Astrocyte (in vitro differentiated cells and primary cell): ENCODE measurements around the gene CLEC19A. TPM values are rescaled to one million over a fixed set of nuclear protein-coding genes. Genes with fewer than 3 reads are reported as not detected.

Experiments used
- DNase-seq: peaks from one replicate; pipeline ENCODE4 v3.0.0-alpha.2; 2010; ENCODE audit warnings: low read depth
- FAIRE-seq: peaks from 2 replicates; lab custom pipeline; 2011; peaks lifted over from hg19 to GRCh38; lab: Jason Lieb, UNC
- H2AFZ ChIP-seq: 2 replicates; pipeline ENCODE4 v1.6.0; 2012; ENCODE audit warnings: low read depth, low read length, inconsistent platforms
- H3K27ac ChIP-seq: 2 replicates; pipeline ENCODE4 v1.5.1; 2011; ENCODE audit warnings: low read depth, low read length, inconsistent platforms
- H3K27me3 ChIP-seq: 2 replicates; pipeline ENCODE4 v1.6.0; 2011; ENCODE audit warnings: low read length, inconsistent platforms; ENCODE audit not compliant: insufficient read depth
- H3K36me3 ChIP-seq: 2 replicates; pipeline ENCODE4 v1.5.1; 2011; ENCODE audit warnings: low read length, inconsistent platforms; ENCODE audit not compliant: insufficient read depth
- H3K4me1 ChIP-seq: 2 replicates; pipeline ENCODE4 v1.5.1; 2011; ENCODE audit warnings: low read length, inconsistent platforms; ENCODE audit not compliant: insufficient read depth
- H3K4me2 ChIP-seq: 2 replicates; pipeline ENCODE4 v1.6.0; 2012; ENCODE audit warnings: low read length, inconsistent platforms
- H3K4me3 ChIP-seq: 2 replicates; pipeline ENCODE4 v1.5.1; 2011; ENCODE audit warnings: low read depth, mild to moderate bottlenecking, low read length, inconsistent platforms; ENCODE audit not compliant: insufficient read depth
- H3K79me2 ChIP-seq: 2 replicates; pipeline ENCODE4 v1.6.0; 2012; ENCODE audit warnings: mild to moderate bottlenecking, low read length, inconsistent platforms; ENCODE audit not compliant: insufficient read depth
- H3K9ac ChIP-seq: 2 replicates; pipeline ENCODE4 v1.6.0; 2012; ENCODE audit warnings: mild to moderate bottlenecking, low read length, inconsistent platforms
- H3K9me3 ChIP-seq: 2 replicates; pipeline ENCODE4 v1.5.1; 2012; ENCODE audit warnings: low read depth, mild to moderate bottlenecking, low read length, inconsistent platforms; ENCODE audit not compliant: insufficient read depth
- H4K20me1 ChIP-seq: 2 replicates; pipeline ENCODE4 v1.6.0; 2012; ENCODE audit warnings: low read length, inconsistent platforms; ENCODE audit not compliant: insufficient read depth
- H3K27ac Mint-ChIP-seq: one replicate; pipeline ENCODE4 v1.8.0; 2021; ENCODE audit warnings: mild to moderate bottlenecking, mixed read lengths; ENCODE audit not compliant: unreplicated experiment
- H3K27me3 Mint-ChIP-seq: one replicate; pipeline ENCODE4 v1.8.0; 2021; ENCODE audit warnings: low read depth, mixed read lengths; ENCODE audit not compliant: unreplicated experiment
- H3K36me3 Mint-ChIP-seq: one replicate; pipeline ENCODE4 v1.8.0; 2021; ENCODE audit warnings: low read depth, mixed read lengths; ENCODE audit not compliant: unreplicated experiment
- H3K4me1 Mint-ChIP-seq: one replicate; pipeline ENCODE4 v1.8.0; 2021; ENCODE audit warnings: low read depth, mixed read lengths; ENCODE audit not compliant: unreplicated experiment
- H3K4me3 Mint-ChIP-seq: one replicate; pipeline ENCODE4 v1.8.0; 2021; ENCODE audit warnings: mild to moderate bottlenecking, moderate library complexity, mixed read lengths; ENCODE audit not compliant: unreplicated experiment
- H3K9me3 Mint-ChIP-seq: one replicate; pipeline ENCODE4 v1.8.0; 2021; ENCODE audit warnings: mild to moderate bottlenecking, mixed read lengths; ENCODE audit not compliant: unreplicated experiment
- EZH2 ChIP-seq: IDR thresholded peaks from 2 replicates; pipeline ENCODE4 v1.6.1; 2012; ENCODE audit warnings: mild to moderate bottlenecking, low read length, inconsistent platforms; ENCODE audit not compliant: insufficient read depth
- total RNA-seq: library from RNA; stranded (reverse); gene quantifications from 2 replicates; pipeline ENCODE4 v1.2.1, GENCODE V29; 2021
- TF ChIP-seq, protein P1 (sequence below): IDR thresholded peaks from 2 replicates; pipeline ENCODE4 v1.5.1; 2011; ENCODE audit warnings: low read depth, mild to moderate bottlenecking, inconsistent platforms, low read length, moderate library complexity; ENCODE audit not compliant: insufficient read depth

Gene CLEC19A
- total RNA-seq, 1 donor from 2014 or later = not detected

DNA sequence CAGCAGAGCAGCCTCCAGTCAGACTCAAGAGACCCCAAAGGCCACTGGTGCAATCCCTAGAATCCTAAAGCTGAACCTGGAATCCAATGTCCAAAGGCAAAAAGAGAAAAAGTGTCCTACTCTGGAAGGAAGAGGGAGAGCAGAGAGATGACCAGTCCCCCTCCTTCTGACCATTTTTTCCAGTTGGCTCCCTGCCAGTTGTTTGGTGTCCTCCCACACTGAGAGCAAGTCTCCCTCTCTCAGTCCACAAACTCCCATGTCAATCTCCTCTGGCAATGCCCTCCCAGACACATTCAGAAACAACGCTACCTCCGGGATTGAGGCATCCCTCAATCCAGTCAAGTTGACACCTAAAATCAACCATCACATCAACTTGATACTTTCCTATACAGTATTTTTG lies 4.3 kb upstream of the CLEC19A start:
- Mint-ChIP-seq H3K4me1 (peaks cover 5% of the 10 kb centered on the region), H3K9me3 (peaks cover 7% of the 10 kb centered on the region), H3K27me3 (peaks cover 10% of the 10 kb centered on the region), H3K27ac (no peak overlapping the region), H3K36me3 (no peaks in the 10 kb centered on the region), H3K4me3 (no peak overlapping the region)
- Histone ChIP-seq H3K4me1 (peaks cover 2% of the 10 kb centered on the region), H3K36me3 (no peaks in the 10 kb centered on the region), H3K4me3 (no peak overlapping the region), H3K27me3 (no peaks in the 10 kb centered on the region), H4K20me1 (no peaks in the 10 kb centered on the region), H3K79me2 (no peaks in the 10 kb centered on the region), H2AFZ (no peak overlapping the region), H3K9me3 (no peaks in the 10 kb centered on the region), H3K4me2 (no peak overlapping the region), H3K27ac (no peak overlapping the region), H3K9ac (no peak overlapping the region)
- no peak for FAIRE-seq
- DNase-seq = no peak
- no peak for TF ChIP-seq EZH2
- TF ChIP-seq, protein P1, sequence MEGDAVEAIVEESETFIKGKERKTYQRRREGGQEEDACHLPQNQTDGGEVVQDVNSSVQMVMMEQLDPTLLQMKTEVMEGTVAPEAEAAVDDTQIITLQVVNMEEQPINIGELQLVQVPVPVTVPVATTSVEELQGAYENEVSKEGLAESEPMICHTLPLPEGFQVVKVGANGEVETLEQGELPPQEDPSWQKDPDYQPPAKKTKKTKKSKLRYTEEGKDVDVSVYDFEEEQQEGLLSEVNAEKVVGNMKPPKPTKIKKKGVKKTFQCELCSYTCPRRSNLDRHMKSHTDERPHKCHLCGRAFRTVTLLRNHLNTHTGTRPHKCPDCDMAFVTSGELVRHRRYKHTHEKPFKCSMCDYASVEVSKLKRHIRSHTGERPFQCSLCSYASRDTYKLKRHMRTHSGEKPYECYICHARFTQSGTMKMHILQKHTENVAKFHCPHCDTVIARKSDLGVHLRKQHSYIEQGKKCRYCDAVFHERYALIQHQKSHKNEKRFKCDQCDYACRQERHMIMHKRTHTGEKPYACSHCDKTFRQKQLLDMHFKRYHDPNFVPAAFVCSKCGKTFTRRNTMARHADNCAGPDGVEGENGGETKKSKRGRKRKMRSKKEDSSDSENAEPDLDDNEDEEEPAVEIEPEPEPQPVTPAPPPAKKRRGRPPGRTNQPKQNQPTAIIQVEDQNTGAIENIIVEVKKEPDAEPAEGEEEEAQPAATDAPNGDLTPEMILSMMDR = no peak

DNA sequence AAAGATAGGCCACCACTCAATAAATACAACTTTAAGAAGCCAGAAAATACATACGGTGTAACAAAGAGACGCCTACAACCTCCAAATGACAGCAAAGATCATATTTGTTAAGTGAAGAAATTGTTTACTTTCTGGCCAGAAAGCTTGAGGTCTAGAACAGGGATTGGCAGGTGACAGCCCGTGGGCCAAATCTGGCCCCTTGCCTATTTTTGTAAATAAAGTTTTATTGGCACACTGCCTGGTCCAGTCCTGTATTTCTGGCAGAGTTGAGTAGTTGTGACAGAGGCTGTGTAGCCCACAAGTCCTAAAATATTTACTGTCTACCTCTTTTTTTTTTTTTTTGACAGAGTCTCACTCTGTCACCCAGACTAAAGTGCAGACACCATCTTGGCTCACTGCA lies 3.4 kb upstream of the CLEC19A start:
- H3K9me3 Mint-ChIP-seq = peaks cover 7% of the 10 kb centered on the region
- Histone ChIP-seq H3K27me3 (no peaks in the 10 kb centered on the region), H3K4me3 (no peak overlapping the region), H3K4me1 (peaks cover 2% of the 10 kb centered on the region), H3K36me3 (no peaks in the 10 kb centered on the region), H2AFZ (no peak overlapping the region), H3K27ac (no peak overlapping the region), H3K9ac (no peak overlapping the region), H3K4me2 (no peak overlapping the region), H3K9me3 (no peaks in the 10 kb centered on the region), H4K20me1 (no peaks in the 10 kb centered on the region), H3K79me2 (no peaks in the 10 kb centered on the region)
- no peak overlapping the region for H3K27ac Mint-ChIP-seq
- DNase-seq (no peak), FAIRE-seq (no peak)
- TF ChIP-seq EZH2 = no peak
- TF ChIP-seq, protein P1 = no peak
- H3K36me3 Mint-ChIP-seq = no peaks in the 10 kb centered on the region
- peaks cover 5% of the 10 kb centered on the region for H3K4me1 Mint-ChIP-seq
- H3K4me3 Mint-ChIP-seq = no peak overlapping the region
- H3K27me3 Mint-ChIP-seq = peaks cover 7% of the 10 kb centered on the region

DNA sequence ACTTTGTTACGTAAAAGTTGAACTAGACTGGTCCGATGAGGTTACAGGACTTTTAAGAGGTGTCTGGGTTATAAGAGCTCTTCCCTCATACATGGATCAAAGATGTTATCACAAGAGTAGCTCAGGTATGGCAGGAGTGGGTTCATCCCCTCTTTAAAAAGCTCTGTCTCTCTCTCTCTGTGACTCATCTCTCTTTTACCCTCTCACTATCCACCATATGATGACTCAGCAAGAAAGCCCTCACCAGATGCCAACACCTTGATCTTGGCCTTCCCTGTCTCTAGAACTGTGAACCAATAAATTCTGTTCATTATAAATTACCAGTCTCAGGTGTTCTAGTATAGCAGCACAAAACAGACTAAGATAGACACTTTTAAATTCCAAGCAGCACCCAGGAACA lies 1.9 kb upstream of the CLEC19A start:
- no peak overlapping the region for H3K4me3 ChIP-seq
- H2AFZ ChIP-seq = no peak overlapping the region
- H3K4me2 ChIP-seq = no peak overlapping the region
- no peak overlapping the region for H3K4me3 Mint-ChIP-seq
- no peak for TF ChIP-seq EZH2
- TF ChIP-seq, protein P1 = no peak
- H3K27ac ChIP-seq = no peak overlapping the region
- no peaks in the 10 kb centered on the region for H3K9me3 ChIP-seq
- H3K9ac ChIP-seq = no peak overlapping the region
- no peaks in the 10 kb centered on the region for H3K36me3 ChIP-seq
- H3K36me3 Mint-ChIP-seq = no peaks in the 10 kb centered on the region
- H3K9me3 Mint-ChIP-seq = peaks cover 7% of the 10 kb centered on the region
- H3K4me1 Mint-ChIP-seq = peaks cover 5% of the 10 kb centered on the region
- DNase-seq (no peak), FAIRE-seq (no peak)
- H3K4me1 ChIP-seq = peaks cover 2% of the 10 kb centered on the region
- H3K27me3 ChIP-seq = no peaks in the 10 kb centered on the region
- H3K79me2 ChIP-seq = no peaks in the 10 kb centered on the region
- no peaks in the 10 kb centered on the region for H3K27me3 Mint-ChIP-seq
- no peaks in the 10 kb centered on the region for H4K20me1 ChIP-seq
- H3K27ac Mint-ChIP-seq = no peak overlapping the region
